ENCODE data around the gene RGS12. TPM values are rescaled to one million over a fixed set of nuclear protein-coding genes. Genes with fewer than 3 reads are reported as not detected.

RGS12 gene
- total and polyA plus RNA-seq, 2 of the 8 experiments (the other 6 are each of a cell fraction or from before 2014, with no cell fraction given): 6.0 to 16.4 TPM

DNA sequence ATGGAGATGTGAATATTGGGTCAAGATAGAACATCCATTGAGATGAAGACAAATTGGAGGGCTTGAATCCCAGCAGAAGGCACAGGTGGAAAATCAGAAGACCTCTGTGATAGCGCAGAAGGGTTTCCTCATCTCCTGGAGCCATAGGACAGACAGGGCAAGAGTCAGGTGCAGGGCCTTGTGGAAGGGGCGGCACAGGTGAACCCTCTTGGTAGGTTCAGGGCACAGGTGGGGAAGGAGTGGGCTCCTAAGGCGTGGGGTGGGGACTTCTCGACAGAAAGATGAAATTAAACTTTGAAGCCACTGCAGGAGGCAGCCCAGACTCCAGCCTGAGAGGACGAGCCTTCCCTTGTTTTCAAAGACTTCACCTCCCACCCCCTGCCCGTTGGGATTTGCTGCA, 9.3 kb upstream of the RGS12 start (continued):
- TF ChIP-seq CTBP2 (IDR thresholded peaks at IDR 0.05; ENCODE audit: borderline replicate concordance, insufficient read depth, insufficient read length, low read length) (no peak), ASH2L (IDR thresholded peaks at IDR 0.05; ENCODE audit: low read length) (no peak)

All from H1 (cell line).